ENCODE measurements around the gene TENM3.

- TF ChIP-seq POLR2A (IDR thresholded peaks at IDR 0.05) (no peak), CTCF (IDR thresholded peaks at IDR 0.05) (no peak)
These were observed 264.6 kb downstream of the TENM3 start for GRCh38 chr4:182507805-182508204.

All from testis (tissue), 2 donors.